ENCODE data around the gene LPAR1. TPM values are rescaled to one million over a fixed set of nuclear protein-coding genes. Genes with fewer than 3 reads are reported as not detected.
"Not testable (repeated sequence)": the region's sequence is repeated elsewhere in the genome, so short reads cannot be mapped to it uniquely, and the experiment has no call there.

LPAR1 gene
- total RNA-seq, 1 experiment from 2014 or later = 14.8 TPM

DNA sequence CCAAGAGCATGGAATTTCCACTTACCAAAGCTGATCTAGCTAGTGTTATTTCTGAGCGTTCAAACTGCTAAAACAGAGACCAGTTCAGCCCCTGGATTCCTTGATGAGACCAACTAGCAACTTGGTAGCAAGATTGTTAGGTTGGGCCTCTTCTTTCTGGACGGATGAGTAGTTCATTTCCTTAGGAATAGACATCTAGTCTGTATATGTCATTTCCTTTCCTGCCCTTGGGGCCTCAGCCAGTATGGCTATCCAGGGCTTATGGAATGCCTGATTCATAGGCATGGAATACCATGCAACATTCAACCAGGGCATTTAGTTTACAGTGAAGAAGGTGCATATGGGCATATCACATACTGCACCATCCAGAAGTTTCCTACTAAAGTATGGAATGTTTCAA is 14.5 kb upstream of the LPAR1 start:
- Histone ChIP-seq H3K27ac (no peak overlapping the region), H3K4me1 (no peaks in the 10 kb centered on the region), H3K4me3 (no peak overlapping the region), H3K27me3 (no peaks in the 10 kb centered on the region), H3K36me3 (no peaks in the 10 kb centered on the region), H3K9me3 (replicated peaks) (no peaks in the 10 kb centered on the region; the same call in 1 of the 2 replicates)
- DNase-seq = no peak

DNA sequence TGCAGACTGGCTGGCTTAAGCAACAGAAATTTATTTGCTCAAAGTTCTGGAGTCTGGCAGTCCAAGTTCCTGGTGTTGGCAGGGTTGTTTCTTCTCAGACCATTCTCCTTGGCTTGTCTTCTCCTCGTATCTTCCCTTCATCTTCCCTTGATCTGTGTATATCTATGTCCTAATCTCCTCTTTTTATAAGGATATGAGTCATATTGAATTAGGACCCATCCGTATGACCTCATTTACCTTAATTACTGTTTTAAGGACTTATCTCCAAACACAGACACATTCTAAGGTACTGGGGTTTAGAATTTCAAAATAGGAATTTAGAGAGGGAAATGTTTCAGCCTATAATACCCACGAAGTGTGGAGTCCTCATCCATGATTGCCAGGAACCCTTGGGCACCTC is 13.1 kb upstream of the LPAR1 start:
- H3K4me3 ChIP-seq = no peak overlapping the region
- H3K27me3 ChIP-seq = no peaks in the 10 kb centered on the region
- H3K27ac ChIP-seq = no peak overlapping the region
- H3K36me3 ChIP-seq = no peaks in the 10 kb centered on the region
- H3K9me3 ChIP-seq (replicated peaks) = no peaks in the 10 kb centered on the region; the same call in none of the 2 replicates
- H3K4me1 ChIP-seq = no peaks in the 10 kb centered on the region
- no peak for DNase-seq

DNA sequence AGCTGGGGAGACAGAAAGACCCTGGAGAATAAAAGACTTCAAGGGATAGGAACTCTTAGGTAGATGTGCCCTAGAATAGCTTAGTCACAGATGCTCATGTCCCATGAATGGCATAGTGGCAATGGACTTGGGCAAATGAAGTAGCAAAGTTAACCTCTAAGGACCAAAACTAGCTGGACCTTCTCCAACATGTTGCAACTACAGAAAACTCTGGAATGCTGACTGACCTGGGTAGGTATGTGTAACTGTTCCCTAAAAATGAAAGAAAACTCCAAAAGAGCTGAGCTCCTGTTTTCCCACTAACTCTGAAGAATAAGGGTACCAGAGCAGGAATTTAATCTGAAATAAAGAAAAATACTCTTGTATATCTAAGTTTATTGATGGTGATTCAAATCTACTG is 12.5 kb upstream of the LPAR1 start:
- no peak for DNase-seq
- Histone ChIP-seq H3K9me3 (replicated peaks) (no peaks in the 10 kb centered on the region; the same call in none of the 2 replicates), H3K36me3 (no peaks in the 10 kb centered on the region), H3K4me1 (no peaks in the 10 kb centered on the region), H3K4me3 (no peak overlapping the region), H3K27ac (no peak overlapping the region), H3K27me3 (no peaks in the 10 kb centered on the region)

DNA sequence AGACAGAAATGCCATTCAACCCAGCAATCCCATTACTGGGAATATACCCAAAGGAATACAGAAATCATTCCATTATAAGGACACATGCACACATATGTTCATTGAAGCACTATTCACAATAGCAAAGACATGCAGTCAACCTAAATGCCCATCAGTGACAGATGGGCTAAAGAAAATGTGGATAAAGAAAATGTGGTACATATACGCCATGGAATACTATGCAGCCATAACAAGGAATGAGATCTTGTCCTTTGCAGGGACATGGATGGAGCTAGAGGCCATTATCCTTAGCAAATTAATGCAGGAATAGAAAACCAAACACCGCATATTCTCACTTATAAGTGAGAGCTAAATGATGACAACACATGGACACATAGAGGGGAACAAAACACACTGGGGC is 9.0 kb upstream of the LPAR1 start:
- H3K36me3 ChIP-seq; H3K27me3 ChIP-seq; H3K9me3 ChIP-seq (replicated peaks): not testable (repeated sequence)

DNA sequence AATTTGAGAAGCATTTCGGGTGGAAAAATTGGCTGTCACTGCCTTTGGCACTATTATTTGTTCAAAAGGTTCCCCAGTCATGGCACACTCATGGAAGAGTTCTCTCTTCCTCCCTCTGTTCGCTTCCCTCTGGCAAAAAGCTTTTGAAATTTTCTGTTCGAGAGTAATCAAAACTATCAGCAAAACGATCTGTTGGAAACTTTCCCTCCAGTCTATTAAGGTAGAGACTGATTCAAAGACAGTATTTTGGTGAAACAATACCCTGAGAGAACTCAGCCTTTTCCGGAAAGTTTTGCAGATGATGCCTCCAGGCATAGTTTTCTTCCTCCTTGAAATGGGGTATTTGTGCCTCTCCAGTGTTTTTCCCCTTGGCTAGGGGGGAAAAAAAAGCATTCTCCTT is 3.6 kb upstream of the LPAR1 start:
- Histone ChIP-seq H3K4me1 (no peaks in the 10 kb centered on the region), H3K36me3 (no peaks in the 10 kb centered on the region), H3K9me3 (replicated peaks) (no peaks in the 10 kb centered on the region; the same call in 1 of the 2 replicates), H3K27me3 (no peaks in the 10 kb centered on the region), H3K27ac (no peak overlapping the region), H3K4me3 (no peak overlapping the region)
- DNase-seq = no peak

More for the DNA sequence above, 9.0 kb upstream of the LPAR1 start:
- DNase-seq, H3K4me3 ChIP-seq, H3K27ac ChIP-seq, H3K4me1 ChIP-seq: not testable (repeated sequence)

DNA sequence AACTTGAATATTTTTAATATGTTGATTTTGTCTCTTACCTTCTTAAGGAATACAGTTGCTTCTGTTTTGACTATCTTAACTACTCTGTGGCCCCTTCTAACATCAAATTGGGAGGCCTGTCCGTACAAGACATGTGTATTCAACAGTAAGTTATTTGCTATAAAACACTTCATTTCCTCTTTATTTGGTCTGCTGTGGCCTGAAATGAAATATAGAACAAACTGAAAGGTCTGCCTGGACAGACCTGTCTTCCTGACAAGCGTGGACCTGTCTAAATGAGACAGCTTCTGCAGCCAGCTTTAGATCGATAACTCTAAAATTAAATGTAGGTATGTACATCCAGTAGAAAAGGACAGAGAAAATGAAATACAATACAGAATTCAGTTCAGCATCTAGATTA is 2.2 kb upstream of the LPAR1 start:
- no peak for DNase-seq
- Histone ChIP-seq H3K27ac (no peak overlapping the region), H3K9me3 (replicated peaks) (no peaks in the 10 kb centered on the region), H3K4me1 (no peaks in the 10 kb centered on the region), H3K36me3 (no peaks in the 10 kb centered on the region), H3K27me3 (no peaks in the 10 kb centered on the region), H3K4me3 (no peak overlapping the region)

DNA sequence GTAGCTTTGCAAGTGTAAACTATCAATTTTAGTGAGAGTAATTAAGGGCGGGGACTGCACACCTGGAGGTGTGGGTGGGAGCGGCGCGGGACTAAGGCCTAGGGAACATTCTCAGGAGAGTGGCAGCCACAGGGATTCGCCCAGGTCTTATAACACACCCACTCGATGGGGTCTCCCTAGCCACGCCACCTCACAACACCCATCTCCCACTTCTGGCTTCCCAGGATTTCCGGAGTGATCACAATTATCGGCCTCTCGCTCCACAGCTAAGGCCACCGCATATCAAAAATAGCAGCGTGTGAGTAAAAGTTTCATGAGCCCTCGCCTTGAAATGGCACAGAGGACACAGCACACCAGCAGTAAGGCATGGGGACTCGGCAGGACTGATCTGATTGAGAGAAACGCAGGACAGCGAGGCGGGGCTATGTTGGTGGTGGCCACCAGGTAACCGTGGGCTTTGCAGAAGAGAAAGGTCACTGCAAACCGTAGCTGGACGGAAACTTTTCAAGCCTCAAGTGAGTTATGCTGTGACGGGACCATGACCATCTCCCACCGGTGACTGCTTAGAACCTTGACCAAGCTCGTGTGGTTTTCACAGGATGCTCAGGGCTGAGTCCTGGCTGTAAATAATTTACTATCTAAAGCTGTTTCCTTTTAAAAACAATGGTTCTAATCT is 1.1 kb upstream of the LPAR1 start:
- Histone ChIP-seq H3K4me1 (peaks cover 5% of the 10 kb centered on the region), H3K36me3 (no peaks in the 10 kb centered on the region), H3K9me3 (replicated peaks) (no peaks in the 10 kb centered on the region), H3K4me3 (peak overlapping the region; percentile 85), H3K27me3 (no peaks in the 10 kb centered on the region), H3K27ac (no peak overlapping the region)
- no peak for DNase-seq

DNA sequence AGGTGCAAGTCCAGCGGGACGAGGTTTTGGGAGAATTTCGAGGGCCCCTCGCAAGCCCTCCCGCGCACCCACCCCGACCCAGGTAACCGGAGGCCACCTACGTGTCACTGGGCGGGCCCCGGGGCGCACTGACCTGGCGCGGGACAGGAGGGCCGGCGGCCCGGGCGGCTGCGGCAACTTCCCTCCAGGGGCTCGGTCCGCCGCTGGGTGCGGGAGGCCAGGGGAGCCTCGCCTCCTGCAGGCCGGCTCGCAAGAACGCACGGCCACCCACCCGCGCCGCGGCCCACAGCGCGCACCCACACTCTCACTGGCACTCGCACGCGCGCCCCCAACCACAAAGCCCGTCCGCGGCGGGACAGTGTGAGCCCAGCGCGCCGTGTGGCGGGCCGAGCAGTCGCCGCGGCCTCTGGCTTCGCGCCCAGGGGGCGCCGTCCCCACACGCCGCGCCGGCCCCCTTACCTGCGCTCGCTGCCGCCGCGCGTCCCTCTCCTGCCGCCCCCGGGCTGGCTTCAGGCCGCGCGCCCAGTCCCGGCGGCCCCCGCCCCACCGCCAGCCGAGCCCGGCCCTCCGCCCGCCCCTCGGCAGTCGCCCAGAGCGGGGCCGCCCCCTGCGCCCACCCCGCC is 451 bp downstream of the LPAR1 start:
- Histone ChIP-seq H3K4me1 (peaks cover 17% of the 10 kb centered on the region), H3K4me3 (peak overlapping the region; percentile 85), H3K36me3 (no peaks in the 10 kb centered on the region), H3K27me3 (no peaks in the 10 kb centered on the region), H3K9me3 (replicated peaks) (no peaks in the 10 kb centered on the region), H3K27ac (peak overlapping the region; percentile 25; the same call in 1 of the 2 replicates)
- DNase-seq = peak; percentile 58 to 73

DNA sequence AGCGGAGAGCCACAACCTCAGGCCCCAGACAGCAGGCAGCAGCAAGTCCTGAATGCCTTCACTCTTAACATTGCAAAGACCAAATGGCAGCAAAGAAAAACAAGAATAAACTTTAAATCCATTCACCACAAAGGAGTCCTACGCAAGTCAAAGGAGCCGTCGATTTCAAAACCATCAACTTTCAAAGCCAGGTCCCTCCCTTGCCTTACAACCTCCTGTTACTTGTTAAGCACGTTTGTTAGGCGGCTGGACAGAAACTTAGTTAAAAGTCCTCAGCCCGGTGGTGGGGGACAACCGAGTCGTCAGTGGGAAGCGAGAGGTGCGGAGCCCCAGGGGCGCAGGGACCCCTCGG is 938 bp downstream of the LPAR1 start:
- peak in 1 of 2 experiments; percentile 69 for DNase-seq
- peak overlapping the region; percentile 85 for H3K4me3 ChIP-seq
- H3K9me3 ChIP-seq (replicated peaks) = no peaks in the 10 kb centered on the region
- peak overlapping the region; percentile 25; the same call in 1 of the 2 replicates for H3K27ac ChIP-seq
- no peaks in the 10 kb centered on the region for H3K36me3 ChIP-seq
- no peaks in the 10 kb centered on the region for H3K27me3 ChIP-seq
- peaks cover 17% of the 10 kb centered on the region for H3K4me1 ChIP-seq

DNA sequence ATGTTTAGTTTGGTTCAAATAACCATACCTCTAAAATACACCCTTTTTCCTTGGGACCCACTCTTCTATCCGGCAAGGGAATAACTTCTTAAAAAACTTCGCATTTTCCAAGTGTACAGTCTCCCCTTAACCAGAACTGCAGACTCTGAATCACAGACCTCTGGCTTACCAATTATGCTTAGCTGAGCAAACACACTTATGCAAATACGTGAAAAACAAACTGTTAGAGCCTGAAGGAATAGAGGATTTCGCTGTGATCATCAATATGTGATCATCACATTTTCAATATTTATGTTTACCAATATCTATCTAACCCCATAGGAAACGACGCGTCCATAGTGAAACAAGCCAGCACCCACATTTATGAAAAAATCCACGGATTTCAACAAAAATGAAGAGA is 1.3 kb downstream of the LPAR1 start:
- DNase-seq = peak in 1 of 2 experiments; percentile 39
- H3K27ac ChIP-seq = no peak overlapping the region; the same call in 1 of the 2 replicates

DNA sequence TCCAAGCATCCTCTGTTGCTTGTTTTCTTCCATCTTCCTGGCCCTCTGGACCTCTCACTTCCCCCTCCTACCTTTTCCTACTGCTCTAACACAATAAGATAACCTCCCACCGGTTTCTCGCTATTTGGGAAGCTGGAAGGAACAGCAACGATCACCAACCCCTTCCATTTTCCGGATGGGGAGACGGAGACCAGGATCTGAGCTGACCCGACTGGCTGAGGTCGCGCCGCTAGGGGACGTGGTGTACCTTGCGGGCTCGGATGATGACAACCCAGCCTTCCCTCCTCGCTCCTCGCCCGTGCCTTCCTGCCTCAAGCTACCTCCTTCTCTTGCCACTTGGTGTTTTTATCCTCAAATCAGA is 1.9 kb downstream of the LPAR1 start:
- Histone ChIP-seq H3K9me3 (replicated peaks) (no peaks in the 10 kb centered on the region), H3K4me3 (peak overlapping the region; percentile 85), H3K27me3 (no peaks in the 10 kb centered on the region), H3K36me3 (no peaks in the 10 kb centered on the region), H3K27ac (no peak overlapping the region), H3K4me1 (peaks cover 17% of the 10 kb centered on the region)
- DNase-seq = peak; percentile 64 to 76

More for the DNA sequence above, 1.3 kb downstream of the LPAR1 start:
- Histone ChIP-seq H3K36me3 (no peaks in the 10 kb centered on the region), H3K4me1 (peaks cover 17% of the 10 kb centered on the region), H3K27me3 (no peaks in the 10 kb centered on the region), H3K9me3 (replicated peaks) (no peaks in the 10 kb centered on the region), H3K4me3 (peak overlapping the region; percentile 85)

DNA sequence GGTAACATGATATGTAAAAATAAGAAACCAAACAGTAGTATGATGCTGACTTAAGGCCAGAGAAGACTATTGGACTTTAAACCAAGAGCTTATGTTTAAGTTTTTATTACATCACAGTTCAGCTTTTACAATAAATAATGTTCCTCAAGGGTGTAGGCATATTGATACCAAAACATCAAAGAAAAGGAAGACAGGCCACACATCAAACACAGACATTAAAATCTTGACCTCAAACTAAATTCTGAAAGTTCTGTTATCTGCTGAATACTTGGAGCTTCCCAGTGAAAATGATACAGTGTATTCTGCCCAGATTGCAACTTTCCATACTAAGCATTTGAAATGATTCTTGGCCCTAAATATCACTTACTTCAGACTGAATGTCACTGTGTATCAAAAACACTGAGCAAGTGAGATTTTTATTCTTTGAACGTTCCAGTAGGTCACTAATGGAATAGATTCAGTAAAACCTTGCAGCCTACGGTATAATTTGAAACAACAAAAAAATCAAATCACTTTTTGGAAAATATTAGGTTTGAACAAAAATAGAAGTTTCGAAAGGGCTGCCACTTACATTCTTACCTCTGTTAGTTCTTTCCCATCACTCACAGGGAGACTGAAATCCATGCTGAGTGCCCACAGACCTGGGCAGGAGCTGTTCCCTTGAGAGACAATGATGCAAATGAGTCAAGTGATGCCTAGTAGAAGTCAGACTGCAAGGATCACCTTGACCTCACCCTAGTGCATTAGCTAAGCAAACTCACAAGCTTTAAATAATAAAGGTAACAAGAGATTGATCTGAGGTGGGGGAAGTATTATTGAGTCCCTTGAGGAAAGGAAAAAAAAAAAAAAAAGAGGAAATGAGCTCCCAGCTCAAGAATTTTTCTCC is 2.5 kb downstream of the LPAR1 start:
- DNase-seq = no peak
- Histone ChIP-seq H3K9me3 (replicated peaks) (no peaks in the 10 kb centered on the region), H3K4me3 (peak overlapping the region; percentile 85), H3K27ac (no peak overlapping the region), H3K4me1 (peaks cover 17% of the 10 kb centered on the region), H3K27me3 (no peaks in the 10 kb centered on the region), H3K36me3 (no peaks in the 10 kb centered on the region; the same call in 1 of the 2 replicates)

DNA sequence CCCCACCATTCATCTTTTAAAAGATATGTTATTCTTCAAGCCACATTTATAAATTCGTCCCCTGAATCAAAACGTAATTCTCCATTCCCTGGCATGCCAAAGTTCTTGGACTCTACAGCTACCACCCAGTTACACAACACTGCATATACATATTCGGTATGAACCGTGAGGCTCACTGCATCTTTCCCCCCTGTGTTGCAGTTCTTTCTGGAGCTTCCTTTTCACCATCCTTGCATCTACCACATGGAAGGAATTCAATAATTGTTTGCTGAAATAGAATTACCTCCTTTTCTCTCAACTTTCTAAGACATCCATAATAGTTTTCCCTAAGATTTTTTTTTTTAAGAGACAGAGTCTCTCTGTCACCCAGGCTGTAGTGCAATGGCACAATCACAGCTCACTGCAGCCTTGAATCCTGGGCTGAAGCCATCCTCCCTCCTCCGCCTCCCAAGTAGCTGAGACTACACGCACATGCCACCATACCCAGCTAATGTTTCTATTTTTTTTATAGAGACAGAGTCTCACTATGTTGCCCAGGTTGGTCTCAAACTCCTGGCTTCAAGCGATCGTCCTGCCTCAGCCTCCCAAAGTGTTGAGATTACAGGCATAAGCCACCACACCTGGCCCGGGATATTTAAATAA is 3.3 kb downstream of the LPAR1 start:
- H3K4me1 ChIP-seq = peaks cover 17% of the 10 kb centered on the region
- H3K36me3 ChIP-seq = peaks cover 3% of the 10 kb centered on the region; the same call in 1 of the 2 replicates
- no peaks in the 10 kb centered on the region for H3K9me3 ChIP-seq (replicated peaks)
- no peaks in the 10 kb centered on the region for H3K27me3 ChIP-seq
- H3K27ac ChIP-seq = no peak overlapping the region
- DNase-seq = no peak
- H3K4me3 ChIP-seq = no peak overlapping the region

DNA sequence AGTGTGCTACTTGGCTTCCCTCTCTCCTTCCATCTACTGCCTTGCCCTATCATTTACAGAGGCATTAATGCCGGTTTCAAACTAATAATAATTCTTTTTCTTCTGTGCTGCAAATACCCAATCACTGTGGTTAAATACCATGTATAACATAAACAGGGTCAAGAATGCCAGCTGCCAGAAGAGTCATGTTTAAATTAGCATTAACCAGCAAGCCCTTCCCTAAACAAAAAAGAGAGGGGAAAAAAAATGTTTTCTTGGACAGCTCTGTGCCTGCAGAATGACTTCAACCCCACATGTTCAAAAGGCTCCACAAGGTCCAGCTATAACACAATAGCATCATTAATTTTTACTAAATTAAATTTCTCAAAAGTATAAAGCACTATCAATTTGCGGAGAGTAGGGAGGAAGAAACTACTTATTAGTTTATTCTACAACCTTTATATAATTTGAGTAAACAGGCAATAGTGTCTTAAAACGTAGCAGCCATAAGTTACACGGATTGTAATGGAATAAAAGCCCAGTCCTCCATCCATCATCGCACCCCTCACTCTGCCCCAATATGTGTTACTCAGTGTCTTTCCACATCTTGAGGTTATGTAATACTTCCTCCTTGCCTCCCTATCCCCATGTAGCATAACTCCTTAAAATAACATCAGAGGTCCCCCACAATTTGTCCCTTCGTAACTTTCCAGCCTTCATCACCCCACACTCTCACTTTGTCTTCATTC is 3.9 kb downstream of the LPAR1 start:
- H3K27me3 ChIP-seq = no peaks in the 10 kb centered on the region
- peaks cover 4% of the 10 kb centered on the region; the same call in 1 of the 2 replicates for H3K36me3 ChIP-seq
- H3K4me1 ChIP-seq = peaks cover 17% of the 10 kb centered on the region
- no peaks in the 10 kb centered on the region for H3K9me3 ChIP-seq (replicated peaks)
- no peak overlapping the region for H3K27ac ChIP-seq
- peak; percentile 62 to 78 for DNase-seq
- no peak overlapping the region for H3K4me3 ChIP-seq
